ENCODE results near the gene UNC5A. TPM values are rescaled to one million over a fixed set of nuclear protein-coding genes. Genes with fewer than 3 reads are reported as not detected.

UNC5A gene
- total RNA-seq, 2 experiments from 2014 or later, result not detected

GRCh38 chr5:176846335-176847140, 36.2 kb downstream of the UNC5A start:
- no peaks in the 10 kb centered on the region for H3K9me3 Mint-ChIP-seq
- peaks cover 0 to 13% of the 10 kb centered on the region in 2 experiments for H3K9me3 ChIP-seq (ENCODE audit: control insufficient read depth in 1 of 2, insufficient read depth in 1 of 2, low read length in 2 of 2)
- no peak overlapping the region for H3K4me3 ChIP-seq (ENCODE audit: low read length)
- no peaks in the 10 kb centered on the region for H3K36me3 Mint-ChIP-seq (ENCODE audit: low read depth)
- CTCF ChIA-PET, result no interaction called here
- H3K36me3 ChIP-seq (ENCODE audit: insufficient read depth, low read length), result no peaks in the 10 kb centered on the region
- ATAC-seq (ENCODE audit: poor library complexity) (no peak), DNase-seq (no peak)
- peaks cover 53% of the 10 kb centered on the region for H3K27me3 Mint-ChIP-seq
- intact Hi-C loops (cut with DNase I, micrococcal nuclease), result no loop called here
- H3K4me1 ChIP-seq (ENCODE audit: insufficient read depth, low read length), result no peaks in the 10 kb centered on the region
- no peak overlapping the region for H3K4me3 Mint-ChIP-seq
- peaks cover 11 to 20% of the 10 kb centered on the region in 2 experiments for H3K27me3 ChIP-seq (ENCODE audit: control insufficient read depth in 1 of 2, insufficient read depth in 2 of 2, low read length in 2 of 2)
- POLR2A ChIA-PET, result no interaction called here
- no peak overlapping the region for H3K27ac ChIP-seq (ENCODE audit: low read depth in 1 of 2, low read length in 2 of 2)
- H3K4me1 Mint-ChIP-seq (ENCODE audit: low read depth), result no peaks in the 10 kb centered on the region
- no peak overlapping the region for H3K27ac Mint-ChIP-seq
- TF ChIP-seq CTCF (IDR thresholded peaks at IDR 0.05), result no peak

GRCh38 chr5:176847148-176847547, 36.8 kb downstream of the UNC5A start:
- no peak for TF ChIP-seq CTCF (IDR thresholded peaks at IDR 0.05)
- no peaks in the 10 kb centered on the region for H3K9me3 Mint-ChIP-seq
- no peaks in the 10 kb centered on the region for H3K4me1 ChIP-seq (ENCODE audit: insufficient read depth, low read length)
- H3K36me3 ChIP-seq (ENCODE audit: insufficient read depth, low read length), result no peaks in the 10 kb centered on the region
- no peak overlapping the region for H3K27ac Mint-ChIP-seq
- no peak overlapping the region for H3K4me3 Mint-ChIP-seq
- CTCF ChIA-PET, result no interaction called here
- no peaks in the 10 kb centered on the region for H3K4me1 Mint-ChIP-seq (ENCODE audit: low read depth)
- POLR2A ChIA-PET, result no interaction called here
- H3K4me3 ChIP-seq (ENCODE audit: low read length), result no peak overlapping the region
- H3K27me3 ChIP-seq (ENCODE audit: control insufficient read depth in 1 of 2, insufficient read depth in 2 of 2, low read length in 2 of 2), result peaks cover 11 to 19% of the 10 kb centered on the region in 2 experiments
- peaks cover 55% of the 10 kb centered on the region for H3K27me3 Mint-ChIP-seq
- intact Hi-C loops (cut with DNase I, micrococcal nuclease), result no loop called here
- no peak for DNase-seq
- no peak for ATAC-seq (ENCODE audit: poor library complexity)
- H3K36me3 Mint-ChIP-seq (ENCODE audit: low read depth), result no peaks in the 10 kb centered on the region
- H3K27ac ChIP-seq (ENCODE audit: low read depth in 1 of 2, low read length in 2 of 2), result no peak overlapping the region
- H3K9me3 ChIP-seq (ENCODE audit: control insufficient read depth in 1 of 2, insufficient read depth in 1 of 2, low read length in 2 of 2), result peaks cover 0 to 13% of the 10 kb centered on the region in 2 experiments

GRCh38 chr5:176847726-176848290, 37.4 kb downstream of the UNC5A start:
- Histone ChIP-seq H3K4me3 (ENCODE audit: low read length) (no peak overlapping the region), H3K36me3 (ENCODE audit: insufficient read depth, low read length) (no peaks in the 10 kb centered on the region), H3K4me1 (ENCODE audit: insufficient read depth, low read length) (no peaks in the 10 kb centered on the region), H3K9me3 (ENCODE audit: control insufficient read depth in 1 of 2, insufficient read depth in 1 of 2, low read length in 2 of 2) (peaks cover 0 to 13% of the 10 kb centered on the region in 2 experiments), H3K27ac (ENCODE audit: low read depth in 1 of 2, low read length in 2 of 2) (no peak overlapping the region), H3K27me3 (ENCODE audit: control insufficient read depth in 1 of 2, insufficient read depth in 2 of 2, low read length in 2 of 2) (peaks cover 11 to 19% of the 10 kb centered on the region in 2 experiments)
- no peak for TF ChIP-seq CTCF (IDR thresholded peaks at IDR 0.05)
- H3K4me3 Mint-ChIP-seq, result no peak overlapping the region
- CTCF ChIA-PET, result no interaction called here
- H3K9me3 Mint-ChIP-seq, result no peaks in the 10 kb centered on the region
- H3K27ac Mint-ChIP-seq, result no peak overlapping the region
- DNase-seq (no peak), ATAC-seq (ENCODE audit: poor library complexity) (no peak)
- H3K27me3 Mint-ChIP-seq, result peaks cover 52% of the 10 kb centered on the region
- H3K36me3 Mint-ChIP-seq (ENCODE audit: low read depth), result no peaks in the 10 kb centered on the region
- POLR2A ChIA-PET, result no interaction called here
- no peaks in the 10 kb centered on the region for H3K4me1 Mint-ChIP-seq (ENCODE audit: low read depth)
- intact Hi-C loops (cut with DNase I, micrococcal nuclease), result no loop called here

Data from CD4-positive, alpha-beta T cell (primary cell).